ENCODE data around the gene PTPRN2.

The PTPRN2 gene

GRCh38 chr7:157690833-157691585, 896.6 kb downstream of the PTPRN2 start:
- DNase-seq (ENCODE audit: low spot score): no peak

GRCh38 chr7:157690058-157690832, 897.4 kb downstream of the PTPRN2 start:
- DNase-seq (ENCODE audit: low spot score): no peak

- DNase-seq (ENCODE audit: low spot score): no peak
These were observed 898.2 kb downstream of the PTPRN2 start for GRCh38 chr7:157689269-157690057.

GRCh38 chr7:157688533-157689268, 898.9 kb downstream of the PTPRN2 start:
- no peak for DNase-seq (ENCODE audit: low spot score)

- no peak for DNase-seq (ENCODE audit: low spot score)
These were observed 899.6 kb downstream of the PTPRN2 start for GRCh38 chr7:157687845-157688532.

- no peak for DNase-seq (ENCODE audit: low spot score)
These were observed 900.5 kb downstream of the PTPRN2 start for GRCh38 chr7:157687158-157687557.

- no peak for DNase-seq (ENCODE audit: low spot score)
These were observed 901.2 kb downstream of the PTPRN2 start for GRCh38 chr7:157686285-157686894.

DNA sequence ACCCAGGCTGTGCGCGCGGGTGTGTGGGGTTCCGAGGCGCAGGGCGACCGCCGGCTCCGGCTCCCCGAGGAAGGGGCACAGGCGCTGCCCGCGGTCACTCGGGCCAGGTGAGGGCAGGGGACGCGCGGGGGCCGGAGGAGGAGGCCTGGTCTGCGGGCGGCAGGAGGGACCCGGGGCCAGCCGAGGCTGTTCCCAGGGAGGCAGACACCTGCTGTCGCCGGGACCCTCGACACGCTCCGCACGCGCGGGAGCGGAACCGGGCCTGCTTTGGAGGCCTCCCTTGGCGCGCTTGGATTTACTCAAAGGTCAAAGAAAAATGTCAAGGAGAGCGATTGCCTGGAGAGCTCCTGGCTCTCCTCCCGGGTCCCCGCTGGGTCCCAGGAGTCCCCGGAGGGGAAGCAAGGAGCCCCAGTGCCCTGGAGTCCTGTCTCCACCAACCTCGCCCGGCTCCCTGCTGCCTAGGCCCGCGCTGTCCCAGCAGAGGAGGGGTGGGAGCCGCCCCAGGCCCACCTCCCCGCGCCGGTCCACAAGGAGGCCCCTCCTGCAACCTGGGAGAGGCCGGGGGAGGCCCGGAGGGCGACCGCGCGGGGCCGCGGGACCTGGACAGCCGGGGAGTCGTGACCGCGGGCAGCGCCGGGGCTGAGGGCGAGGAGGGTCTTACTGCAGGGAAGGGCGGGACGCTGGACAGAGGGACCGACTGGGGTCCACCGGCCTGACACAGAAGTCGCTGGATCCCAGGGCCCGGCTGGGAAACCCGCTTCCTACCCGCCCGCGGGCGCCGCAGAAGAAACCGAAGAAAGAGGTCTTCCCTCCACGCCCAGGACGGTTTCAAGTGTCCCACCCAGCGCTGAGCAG, 902.0 kb downstream of the PTPRN2 start:
- no peak for DNase-seq (ENCODE audit: low spot score)

DNA sequence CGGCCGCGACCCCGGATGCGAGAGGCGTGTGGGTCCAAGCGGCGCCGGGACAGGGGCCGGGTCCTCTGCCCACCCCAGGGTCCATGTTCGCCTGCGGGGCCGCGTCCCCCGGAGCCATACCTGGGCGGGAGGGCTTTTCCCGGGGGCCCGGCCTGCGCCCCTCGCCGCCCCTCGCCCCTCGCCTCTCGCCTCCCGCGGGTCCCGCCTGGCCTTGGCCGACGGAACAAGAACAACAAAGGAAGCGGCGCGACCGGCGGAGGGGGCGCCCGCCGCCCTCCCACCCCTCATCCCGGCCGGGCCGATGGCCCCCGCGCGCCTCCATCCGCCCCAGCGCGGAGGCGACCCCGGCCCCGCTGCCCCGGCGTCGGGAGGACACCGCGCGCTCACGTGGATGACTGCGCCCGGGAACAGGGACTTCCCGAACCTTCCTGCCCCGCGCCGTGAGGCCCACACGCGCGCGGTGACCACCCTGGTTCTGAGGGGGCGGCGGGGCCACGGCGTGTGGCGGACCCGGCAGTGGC, 902.7 kb downstream of the PTPRN2 start:
- no peak for DNase-seq (ENCODE audit: low spot score)

GRCh38 chr7:157684157-157684908, 903.3 kb downstream of the PTPRN2 start:
- DNase-seq (ENCODE audit: low spot score): no peak

DNA sequence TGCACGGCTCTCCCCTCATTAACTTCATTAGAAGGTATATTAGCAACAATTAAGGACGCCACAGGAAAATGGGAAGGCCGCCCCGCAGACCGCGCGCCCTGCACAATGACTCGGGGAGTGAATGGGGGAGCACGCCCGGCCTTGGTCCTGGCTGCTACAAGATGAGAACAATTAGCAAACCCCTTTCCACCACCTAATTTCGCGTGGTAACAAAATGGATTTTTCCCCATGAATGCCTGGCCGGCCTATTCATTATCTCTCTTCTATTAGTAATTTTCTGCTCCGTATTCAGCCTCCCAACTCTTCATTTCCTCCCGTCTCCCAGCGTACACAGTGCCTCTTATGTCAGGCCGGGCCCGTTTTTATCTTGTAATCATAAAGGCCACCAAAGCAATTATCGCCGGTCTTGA, 903.9 kb downstream of the PTPRN2 start:
- no peak for DNase-seq (ENCODE audit: low spot score)

GRCh38 chr7:157682946-157683746, 904.5 kb downstream of the PTPRN2 start:
- no peak for DNase-seq (ENCODE audit: low spot score)

DNA sequence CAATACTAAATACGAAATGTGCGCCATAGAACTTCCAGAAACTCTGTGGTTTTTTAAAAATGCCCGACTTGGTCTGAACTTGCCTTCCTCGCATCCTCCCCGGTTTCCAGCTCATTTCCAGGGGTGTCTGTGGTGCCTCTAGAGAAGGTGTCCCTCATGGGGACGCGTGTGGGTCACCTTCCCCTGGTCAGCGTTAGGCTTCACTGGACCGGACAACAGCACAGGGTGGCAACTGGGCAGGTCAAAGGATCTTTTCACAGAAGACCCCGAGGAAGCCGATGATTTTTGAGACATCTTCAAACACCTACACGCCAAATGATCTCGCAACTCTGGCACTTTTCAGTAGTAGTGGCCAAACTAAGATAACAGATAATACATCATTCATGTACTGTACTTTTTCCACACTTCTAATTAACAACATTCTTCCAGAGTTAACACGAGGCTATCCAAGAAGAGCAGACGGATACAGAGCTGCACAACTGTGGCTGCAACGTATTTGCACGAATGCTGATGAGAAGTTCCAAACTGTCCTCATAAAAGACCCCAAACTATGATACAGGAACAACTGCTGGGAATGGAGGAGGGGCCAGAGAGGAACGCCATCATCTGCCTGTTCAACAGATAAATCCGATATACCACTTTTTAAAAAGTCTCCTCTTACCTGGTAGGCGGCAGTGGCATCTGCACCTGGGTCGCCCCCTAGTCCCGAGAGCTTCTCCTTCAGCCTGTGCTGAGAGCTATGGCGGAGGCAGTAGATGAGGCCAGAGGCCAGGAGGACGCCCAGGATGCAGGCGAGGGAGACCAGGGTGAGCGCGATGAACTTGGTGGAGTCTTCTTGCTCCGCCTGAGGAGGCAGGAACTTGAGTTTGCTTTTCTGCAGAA, 905.3 kb downstream of the PTPRN2 start:
- no peak for DNase-seq (ENCODE audit: low spot score)

DNA sequence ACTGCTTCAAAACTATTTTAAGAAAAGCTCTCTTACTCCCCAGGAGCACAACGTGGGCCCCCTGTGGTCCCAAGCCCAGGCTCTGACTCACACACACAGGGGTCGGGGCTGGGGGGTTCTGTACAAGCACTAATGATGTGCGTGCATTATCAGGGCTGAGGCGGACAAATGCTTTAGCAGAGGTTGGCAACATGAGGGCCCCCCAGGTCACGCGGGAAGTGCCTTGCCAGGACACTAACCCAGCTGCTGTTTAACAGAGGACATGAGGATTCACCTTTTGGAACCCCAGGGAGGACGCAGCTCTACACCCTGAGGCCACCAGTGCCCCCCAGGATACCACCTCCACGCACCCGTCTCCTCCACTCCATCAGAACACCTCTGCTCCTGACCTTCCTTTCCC, 908.0 kb downstream of the PTPRN2 start:
- DNase-seq (ENCODE audit: low spot score): no peak

GRCh38 chr7:157678501-157678900, 909.1 kb downstream of the PTPRN2 start:
- DNase-seq (ENCODE audit: low spot score): no peak

DNA sequence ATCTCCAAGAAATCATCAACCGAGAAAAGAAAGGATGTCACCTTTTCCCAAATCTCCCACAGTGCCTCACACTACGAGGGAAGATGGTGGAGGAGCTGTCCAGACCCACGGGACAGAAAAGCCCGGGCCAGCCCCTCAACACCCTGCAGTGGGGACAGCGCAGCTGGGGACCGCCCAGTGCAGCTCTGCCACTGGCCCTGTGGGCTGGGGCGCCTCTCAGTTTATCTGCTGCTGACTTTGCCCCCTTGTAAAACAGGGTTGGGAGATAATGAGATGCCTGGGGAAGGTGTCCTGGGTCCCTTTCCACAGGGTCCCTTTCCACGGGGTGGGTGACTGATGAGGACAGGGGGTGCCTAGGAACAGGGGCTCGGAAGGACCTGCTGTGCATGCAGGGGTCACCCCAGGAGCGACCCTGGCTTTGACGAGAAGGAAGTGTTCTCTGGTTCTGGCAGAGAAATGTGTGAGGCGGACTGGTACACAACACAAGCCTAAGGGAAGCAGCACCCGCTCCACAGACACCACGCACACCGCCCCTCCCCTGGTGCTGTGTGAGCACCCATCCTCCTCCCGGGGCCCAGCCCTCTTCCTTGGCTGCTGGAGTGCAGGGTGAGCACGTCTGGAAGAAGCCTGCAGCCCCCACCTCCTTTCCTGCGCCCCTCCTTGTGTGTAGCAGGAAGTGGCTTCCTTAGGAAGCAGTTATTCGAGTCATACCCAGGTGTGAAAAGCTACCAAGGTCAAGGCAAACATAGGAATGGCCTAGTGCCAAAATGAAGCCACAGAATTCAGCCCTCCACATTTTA, 911.0 kb downstream of the PTPRN2 start:
- DNase-seq (ENCODE audit: low spot score): no peak
